HepG2 (cell line): ENCODE data around the gene CASP7. TPM values are rescaled to one million over a fixed set of nuclear protein-coding genes. Genes with fewer than 3 reads are reported as not detected.

Experiments
- CCAR2 ChIP-seq: fragments of 200-400 bp; formaldehyde crosslinking; optimal IDR thresholded peaks from 2 replicates; pipeline ENCODE3; 2018; ENCODE audit warnings: low read depth, mild to moderate bottlenecking, low read length, moderate library complexity
- CSRNP1 ChIP-seq: sonication (generic); formaldehyde crosslinking; IDR thresholded peaks from 2 replicates; pipeline ENCODE4 v1.8.1; 2023; ENCODE audit warnings: mild to moderate bottlenecking, missing genetic modification reagents
- DNMT3B ChIP-seq: conservative IDR thresholded peaks from 2 replicates; pipeline ENCODE4 v1.6.1; 2016; ENCODE audit warnings: missing biosample characterization, control low read depth
- GMEB2 ChIP-seq: IDR thresholded peaks from 2 replicates; pipeline ENCODE4 v1.6.1; 2016; ENCODE audit warnings: missing biosample characterization, missing genetic modification reagents, low read depth
- KDM5A ChIP-seq: fragments of 200-600 bp; sonication (generic); IDR thresholded peaks from 2 replicates; pipeline ENCODE4 v1.7.0; 2018; ENCODE audit warnings: antibody characterized with exemption, mild to moderate bottlenecking, low read length, borderline replicate concordance
- MTA3 ChIP-seq: sonication (generic); formaldehyde crosslinking; IDR thresholded peaks from 2 replicates; pipeline ENCODE4 v1.4.0; 2020; ENCODE audit warnings: missing genetic modification reagents
- NFATC3 ChIP-seq: sonication (generic); formaldehyde crosslinking; IDR thresholded peaks from 2 replicates; pipeline ENCODE4 v1.5.1; 2020; ENCODE audit warnings: mild to moderate bottlenecking, missing genetic modification reagents
- NFIB ChIP-seq: sonication (generic); formaldehyde crosslinking; IDR thresholded peaks from 2 replicates; pipeline ENCODE4 v1.9.0; 2021; ENCODE audit warnings: missing genetic modification reagents, mild to moderate bottlenecking, borderline replicate concordance
- NFYB ChIP-seq: sonication (generic); formaldehyde crosslinking; IDR thresholded peaks from 2 replicates; pipeline ENCODE4 v1.4.0; 2020; ENCODE audit warnings: missing genetic modification reagents
- TEAD2 ChIP-seq: sonication (generic); formaldehyde crosslinking; IDR thresholded peaks from 2 replicates; pipeline ENCODE4 v1.9.0; 2021; ENCODE audit warnings: missing genetic modification reagents
- TMF1 ChIP-seq: sonication (generic); formaldehyde crosslinking; IDR thresholded peaks from 2 replicates; pipeline ENCODE4 v1.8.1; 2022; ENCODE audit warnings: low read depth, missing genetic modification reagents
- ZBTB25 ChIP-seq: IDR thresholded peaks from 2 replicates; pipeline ENCODE4 v1.6.1; 2018; ENCODE audit warnings: missing genetic modification reagents
- ZNF138 ChIP-seq: sonication (generic); formaldehyde crosslinking; IDR thresholded peaks from 2 replicates; pipeline ENCODE4 v1.5.0; 2020; ENCODE audit warnings: mild to moderate bottlenecking, low read depth, missing genetic modification reagents
- ZNF224 ChIP-seq: sonication (generic); formaldehyde crosslinking; IDR thresholded peaks from 2 replicates; pipeline ENCODE4 v1.5.0; 2020; ENCODE audit warnings: mild to moderate bottlenecking, missing genetic modification reagents
- ZNF646 ChIP-seq: sonication (generic); formaldehyde crosslinking; IDR thresholded peaks from 2 replicates; pipeline ENCODE4 v1.9.0; 2021; ENCODE audit warnings: mild to moderate bottlenecking, missing genetic modification reagents
- ZUFSP ChIP-seq: sonication (generic); formaldehyde crosslinking; IDR thresholded peaks from 2 replicates; pipeline ENCODE4 v1.9.0; 2021; ENCODE audit warnings: missing genetic modification reagents, mild to moderate bottlenecking, borderline replicate concordance
- polyA plus RNA-seq, 8 experiments: library from polyadenylated mRNA; depleted of rRNA in 3 of 8; stranded (reverse) in 7 of 8; unstranded in 1 of 8; fragments of >200 nt; fragmentation: Illumina TruSeq in 4 of 8; extraction: Trizol in 4 of 8; gene quantifications; 2 replicates each; pipeline versions ENCODE4 v1.2.1 to v1.2.3, GENCODE V29; 2011 to 2016; ENCODE audit warnings: low read depth in 4 of 8, missing spikeins in 1 of 8, mixed read lengths in 1 of 8; ENCODE audit not compliant: insufficient read depth in 1 of 8
- total RNA-seq, 5 experiments: library from RNA; depleted of rRNA; stranded (reverse); fragments of >200 nt; fragmentation: Illumina TruSeq; extraction: Trizol; gene quantifications; 2 replicates each; pipeline ENCODE4 v1.2.3, GENCODE V29; 2016; ENCODE audit warnings: low read depth in 1 of 5

The CASP7 gene
- total and polyA plus RNA-seq, 2 of the 13 experiments (the other 11 are each of a cell fraction or from before 2014, with no cell fraction given), result 11.9 to 39.3 TPM

- no peak for TF ChIP-seq TEAD2
- no peak for TF ChIP-seq NFIB (CRISPR knock-in tag)
- TF ChIP-seq ZNF646 (CRISPR knock-in tag), result no peak
- TF ChIP-seq TMF1, result no peak
- no peak; the same call in 1 of the 2 replicates for TF ChIP-seq CSRNP1 (CRISPR knock-in tag)
- peak; percentile 8; the same call in 1 of the 2 replicates for TF ChIP-seq ZNF224
- no peak for TF ChIP-seq DNMT3B (CRISPR knock-in tag)
- no peak for TF ChIP-seq NFYB (CRISPR knock-in tag)
- no peak for TF ChIP-seq MTA3 (CRISPR knock-in tag)
- no peak; the same call in 1 of the 2 replicates for TF ChIP-seq NFATC3 (CRISPR knock-in tag)
- no peak for TF ChIP-seq ZUFSP (CRISPR knock-in tag)
- TF ChIP-seq KDM5A, result peak; percentile 5; the same call in 1 of the 2 replicates
- TF ChIP-seq ZBTB25 (CRISPR knock-in tag), result no peak; the same call in 1 of the 2 replicates
- TF ChIP-seq CCAR2, result no peak
- no peak for TF ChIP-seq ZNF138 (CRISPR knock-in tag)
- 0 out of 2 replicates have a peak, but pooled peaks have one; percentile 16 for TF ChIP-seq GMEB2 (CRISPR knock-in tag)
These were observed at the start of gene CASP7 (continued) for GRCh38 chr10:113679463-113680189.
